H1 (cell line): Measurements from ENCODE around the gene FOSL1. TPM values are rescaled to one million over a fixed set of nuclear protein-coding genes. Genes with fewer than 3 reads are reported as not detected.

ENCODE experiments used
- ATF2 ChIP-seq: IDR thresholded peaks from 2 replicates; pipeline ENCODE4 v1.6.1; 2012; ENCODE audit warnings: low read length, inconsistent platforms
- CBX5 ChIP-seq: fragments of 300-800, 300-1000 bp; sonication (generic); IDR thresholded peaks from 2 replicates; pipeline ENCODE4 v1.7.1; 2016; ENCODE audit warnings: antibody characterized with exemption, low read length, low read depth
- CBX8 ChIP-seq: fragments of 300-800, 300-1000 bp; sonication (generic); IDR thresholded peaks from 2 replicates; pipeline ENCODE4 v1.7.1; 2016; ENCODE audit warnings: low read depth, low read length, borderline replicate concordance
- CEBPB ChIP-seq: IDR thresholded peaks from 2 replicates; pipeline ENCODE4 v1.6.1; 2012; ENCODE audit warnings: low read depth, low read length
- EGR1 ChIP-seq: IDR thresholded peaks from 2 replicates; pipeline ENCODE4 v1.6.1; 2011; ENCODE audit warnings: low read depth, low read length, borderline replicate concordance
- FOSL1 ChIP-seq: IDR thresholded peaks from 2 replicates; pipeline ENCODE4 v1.6.1; 2011; ENCODE audit warnings: mild to moderate bottlenecking, low read depth, low read length, moderate library complexity; ENCODE audit not compliant: insufficient read depth
- GABPA ChIP-seq: IDR thresholded peaks from 2 replicates; pipeline ENCODE4 v1.6.1; 2011; ENCODE audit warnings: mild to moderate bottlenecking, low read length, moderate library complexity, borderline replicate concordance; ENCODE audit not compliant: insufficient read depth
- HDAC6 ChIP-seq: IDR thresholded peaks from one replicate; pipeline ENCODE4 v1.7.1; 2012; ENCODE audit warnings: low read depth, mild to moderate bottlenecking, inconsistent platforms, low read length, moderate library complexity
- KDM4A ChIP-seq: IDR thresholded peaks from one replicate; pipeline ENCODE4 v1.7.1; 2012; ENCODE audit warnings: low read depth, mild to moderate bottlenecking, moderate library complexity, low read length, inconsistent platforms; ENCODE audit not compliant: severe bottlenecking
- NANOG ChIP-seq: IDR thresholded peaks from 2 replicates; pipeline ENCODE4 v1.6.1; 2011; ENCODE audit warnings: low read length, low read depth, mild to moderate bottlenecking, inconsistent platforms; ENCODE audit not compliant: insufficient read depth, poor library complexity, severe bottlenecking
- NRF1 ChIP-seq: IDR thresholded peaks from 2 replicates; pipeline ENCODE4 v1.6.1; 2011; ENCODE audit warnings: mild to moderate bottlenecking, low read depth, low read length, improper control_type of control experiment
- PHF8 ChIP-seq: fragments of 200-600 bp; sonication (generic); conservative IDR thresholded peaks from 2 replicates; pipeline ENCODE4 v1.7.1; 2012; ENCODE audit warnings: low read depth, mild to moderate bottlenecking, inconsistent platforms, low read length, moderate library complexity
- POU5F1 ChIP-seq: IDR thresholded peaks from 2 replicates; pipeline ENCODE4 v1.6.1; 2011; ENCODE audit warnings: low read depth, mild to moderate bottlenecking, low read length, moderate library complexity
- RNF2 ChIP-seq: fragments of 200-900, 300-1000 bp; sonication (generic); IDR thresholded peaks from 2 replicates; pipeline ENCODE4 v1.7.1; 2016; ENCODE audit warnings: borderline replicate concordance, low read depth, mild to moderate bottlenecking, antibody characterized with exemption, low read length; ENCODE audit not compliant: poor library complexity, severe bottlenecking; ENCODE audit errors: missing control alignments
- RXRA ChIP-seq: IDR thresholded peaks from 2 replicates; pipeline ENCODE4 v1.6.1; 2011; ENCODE audit warnings: low read depth, mild to moderate bottlenecking, low read length, moderate library complexity; ENCODE audit not compliant: insufficient read depth
- SIN3A ChIP-seq, 2 experiments: IDR thresholded peaks in 1 of 2; conservative IDR thresholded peaks in 1 of 2; 2 replicates each; pipeline ENCODE4 v1.6.1; 2011 to 2012; ENCODE audit warnings: low read length in 2 of 2, improper control_type of control experiment in 1 of 2, low read depth in 1 of 2, mild to moderate bottlenecking in 1 of 2
- SIX5 ChIP-seq: IDR thresholded peaks from 2 replicates; pipeline ENCODE4 v1.6.1; 2011; ENCODE audit warnings: mild to moderate bottlenecking, low read depth, low read length
- SP2 ChIP-seq: IDR thresholded peaks from 2 replicates; pipeline ENCODE4 v1.6.1; 2012; ENCODE audit warnings: mild to moderate bottlenecking, low read length, inconsistent platforms
- SP4 ChIP-seq: IDR thresholded peaks from 2 replicates; pipeline ENCODE4 v1.6.1; 2012; ENCODE audit warnings: low read length, inconsistent platforms
- TAF1 ChIP-seq: IDR thresholded peaks from 2 replicates; pipeline ENCODE4 v1.6.1; 2011; ENCODE audit warnings: mild to moderate bottlenecking, low read depth, low read length
- TCF12 ChIP-seq: IDR thresholded peaks from 2 replicates; pipeline ENCODE4 v1.6.1; 2011; ENCODE audit warnings: low read depth, mild to moderate bottlenecking, low read length
- USF2 ChIP-seq: IDR thresholded peaks from 2 replicates; pipeline ENCODE4 v1.6.1; 2011; ENCODE audit warnings: low read length, improper control_type of control experiment
- YY1 ChIP-seq: IDR thresholded peaks from 2 replicates; pipeline ENCODE4 v1.6.1; 2011; ENCODE audit warnings: low read depth, mild to moderate bottlenecking, low read length
- polyA plus RNA-seq, 7 experiments: library from polyadenylated mRNA; depleted of rRNA in 3 of 7; stranded (reverse) in 5 of 7; unstranded in 2 of 7; fragments of >200 nt in 5 of 7; fragments of 200-250 nt in 2 of 7; gene quantifications; 1 replicate in 5 of 7; 2 replicates in 1 of 7; 4 replicates in 1 of 7; pipeline versions ENCODE4 v1.2.1 to v1.2.3, GENCODE V29; 2011 to 2013; ENCODE audit warnings: missing spikeins in 2 of 7, mixed read lengths in 2 of 7
- total RNA-seq: library from RNA; stranded (reverse); fragmentation: NEBNext Ultra II Directional; extraction: Animal tissue kit (Norgen Biotek cat#: 25700); gene quantifications from 2 replicates; pipeline ENCODE4 v1.2.1, GENCODE V29; 2021

The FOSL1 gene
- total and polyA plus RNA-seq, 2 of the 8 experiments (the other 6 are each of a cell fraction or from before 2014, with no cell fraction given): 6.3 to 7.2 TPM

GRCh38 chr11:65919141-65919572 lies 19.0 kb upstream of the FOSL1 start, which contains the start of gene DRAP1 (continued):
- TF ChIP-seq CBX5 (no peak), SP4 (peak; percentile 93), CEBPB (no peak), SIN3A (conservative IDR thresholded peaks at IDR 0.05 in 1 of 2, IDR thresholded peaks at IDR 0.05 in 1 of 2; ENCODE audit: low read depth in 1 of 2, low read length in 2 of 2) (peak; percentile 76 to 91; a peak in 3 of 4 replicates), SIX5 (no peak), POU5F1 (no peak), FOSL1 (peak; percentile 100), USF2 (no peak), KDM4A (no peak), RNF2 (no peak), CBX8 (no peak), PHF8 (no peak; the same call in 1 of the 2 replicates), SP2 (0 out of 2 replicates have a peak, but pooled peaks have one; percentile 11), YY1 (no peak), NANOG (no peak), TCF12 (peak; percentile 38; the same call in 1 of the 2 replicates), TAF1 (peak; percentile 71), GABPA (0 out of 2 replicates have a peak, but pooled peaks have one; percentile 61), ATF2 (peak; percentile 75; the same call in 1 of the 2 replicates), NRF1 (no peak), HDAC6 (no peak), RXRA (no peak), EGR1 (peak; percentile 100)
